HL-60 (cell line): ENCODE measurements around the gene PTBP1.

Source experiments
- DNase-seq, 2 experiments: peaks; one replicate each; pipeline ENCODE4 v3.0.0-alpha.2; 2010 to 2020; ENCODE audit warnings: low read depth in 1 of 2, low spot score in 1 of 2
- H3K27ac ChIP-seq: fragments of 250-450 bp; sonication (Bioruptor Pico); replicated peaks from 2 replicates; pipeline ENCODE4 v1.5.1; 2020; ENCODE audit warnings: mild to moderate bottlenecking, moderate library complexity
- H3K27me3 ChIP-seq: fragments of 250-450 bp; sonication (Bioruptor Pico); 2 replicates; pipeline ENCODE4 v1.5.1; 2021; ENCODE audit warnings: mild to moderate bottlenecking, moderate library complexity; ENCODE audit not compliant: insufficient read depth, poor library complexity, severe bottlenecking
- H3K4me3 ChIP-seq: replicated peaks from 2 replicates; pipeline ENCODE4 v1.5.1; 2011; ENCODE audit warnings: mild to moderate bottlenecking, control low read depth, low read length; ENCODE audit not compliant: insufficient read depth
- CTCF ChIP-seq: IDR thresholded peaks from one replicate; pipeline ENCODE4 v1.5.1; 2011; ENCODE audit warnings: low read length, control low read depth, inconsistent platforms; ENCODE audit not compliant: insufficient read depth
- GABPA ChIP-seq: IDR thresholded peaks from 2 replicates; pipeline ENCODE4 v1.6.1; 2012; ENCODE audit warnings: low read depth
- POLR2AphosphoS5 ChIP-seq: IDR thresholded peaks from 2 replicates; pipeline ENCODE4 v1.6.1; 2012; ENCODE audit warnings: low read depth
- REST ChIP-seq: IDR thresholded peaks from 2 replicates; pipeline ENCODE4 v1.6.1; 2012; ENCODE audit warnings: low read depth; ENCODE audit not compliant: insufficient replicate concordance
- SPI1 ChIP-seq: IDR thresholded peaks from 2 replicates; pipeline ENCODE4 v1.6.1; 2012; ENCODE audit warnings: low read depth, mild to moderate bottlenecking, borderline replicate concordance

Gene PTBP1

GRCh38 chr19:788686-788982, 8.6 kb upstream of the PTBP1 start:
- no peak for DNase-seq
- no peak overlapping the region for H3K27ac ChIP-seq
- TF ChIP-seq GABPA (no peak), REST (no peak), CTCF (no peak), POLR2AphosphoS5 (no peak), SPI1 (no peak)
- no peak overlapping the region for H3K4me3 ChIP-seq
- H3K27me3 ChIP-seq = no peaks in the 10 kb centered on the region

GRCh38 chr19:788983-789700, 8.1 kb upstream of the PTBP1 start:
- Histone ChIP-seq H3K27me3 (no peaks in the 10 kb centered on the region), H3K4me3 (no peak overlapping the region), H3K27ac (no peak overlapping the region)
- TF ChIP-seq GABPA (no peak), POLR2AphosphoS5 (no peak), CTCF (no peak), REST (no peak), SPI1 (no peak)
- DNase-seq = no peak

- Histone ChIP-seq H3K27me3 (no peaks in the 10 kb centered on the region), H3K4me3 (no peak overlapping the region), H3K27ac (no peak overlapping the region)
- TF ChIP-seq POLR2AphosphoS5 (no peak), SPI1 (no peak), REST (no peak), GABPA (no peak), CTCF (no peak)
- no peak for DNase-seq
Measured at GRCh38 chr19:789701-790060, 7.6 kb upstream of the PTBP1 start.
